Glomerular visceral epithelial cell (primary cell): ENCODE data around the gene TMEM248.
A peak's percentile ranks its signal among the peaks of the same experiment; 100 is the strongest.
"Not testable (repeated sequence)": the region's sequence is repeated elsewhere in the genome, so short reads cannot be mapped to it uniquely, and the experiment has no call there.

ENCODE experiments used
- DNase-seq: peaks from one replicate; pipeline ENCODE4 v3.0.0-alpha.2; 2016; ENCODE audit errors: extremely low spot score

TMEM248 gene

DNA sequence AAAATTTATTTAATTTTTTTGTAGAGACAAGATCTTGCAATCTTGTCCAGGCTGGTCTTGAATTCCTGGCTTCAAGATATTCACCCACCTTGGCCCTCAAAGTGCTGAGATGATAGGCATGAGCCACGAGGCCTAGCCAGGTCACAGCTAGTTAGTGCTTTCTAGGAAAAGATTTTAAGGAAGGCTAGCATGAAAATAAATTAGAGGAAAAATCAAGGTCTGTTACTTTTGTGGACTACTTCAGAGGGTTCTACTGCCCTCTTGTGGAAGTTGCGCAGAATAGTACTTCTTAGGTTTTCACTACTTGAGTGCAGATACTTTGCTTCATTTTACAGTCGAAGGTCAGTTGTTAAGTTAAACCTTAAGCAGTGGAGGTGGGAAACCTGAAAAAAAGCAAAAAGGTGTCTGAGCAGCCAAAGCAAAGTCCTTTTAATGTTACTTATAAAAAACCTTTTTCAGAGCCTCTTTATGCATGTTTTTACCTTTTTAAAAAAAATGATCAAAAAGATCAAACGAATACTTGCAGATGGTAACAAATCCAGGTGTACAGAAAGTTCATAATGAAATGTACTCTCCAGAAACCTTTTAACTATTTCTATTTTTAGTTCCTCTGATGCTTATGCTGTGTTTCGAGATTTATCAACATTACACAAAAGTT is 79.7 kb downstream of the TMEM248 start:
- peak; percentile 22 for DNase-seq

DNA sequence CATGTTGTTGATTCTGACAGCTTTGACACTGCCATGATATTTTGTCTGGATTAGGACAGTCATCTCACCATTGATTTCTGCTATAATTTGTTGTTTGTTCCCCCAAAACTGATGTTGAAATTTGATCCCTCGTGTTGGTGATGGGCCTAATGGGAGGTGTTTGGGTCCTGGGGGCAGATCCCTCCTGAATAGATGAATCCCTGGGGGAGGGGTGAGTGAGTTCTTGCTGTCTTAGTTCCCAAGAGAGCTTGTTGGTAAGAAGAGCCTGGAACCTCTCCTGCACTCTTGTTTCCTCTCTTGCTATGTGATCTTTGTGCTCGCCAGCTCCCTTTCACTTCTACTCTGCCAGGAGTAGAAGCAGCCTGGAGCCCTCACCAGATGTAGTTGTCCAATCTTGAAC is 83.1 kb downstream of the TMEM248 start:
- not testable (repeated sequence) for DNase-seq

DNA sequence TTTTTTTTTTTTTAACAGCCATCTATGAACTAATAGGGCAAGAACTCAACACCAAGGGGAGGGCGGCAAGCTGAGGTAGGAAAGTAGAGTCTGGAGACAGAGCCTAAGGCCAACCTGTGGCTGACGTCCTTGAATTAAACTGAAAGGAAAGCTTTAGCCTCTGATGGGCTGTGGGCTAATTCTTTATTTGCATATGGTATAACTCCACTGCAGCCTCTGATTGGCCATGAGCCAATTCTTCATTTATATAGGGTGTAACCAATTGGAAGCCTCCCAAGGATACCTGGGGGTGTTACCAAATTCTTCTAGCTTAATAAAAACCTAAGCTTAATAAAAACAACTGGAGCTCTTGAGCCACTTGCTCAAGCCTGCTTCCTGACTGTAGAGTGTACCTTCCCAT is 85.9 kb downstream of the TMEM248 start:
- DNase-seq = no peak
